Measurements from ENCODE around the gene SMARCD2. TPM values are rescaled to one million over a fixed set of nuclear protein-coding genes. Genes with fewer than 3 reads are reported as not detected.
"Not testable (repeated sequence)": the region's sequence is repeated elsewhere in the genome, so short reads cannot be mapped to it uniquely, and the experiment has no call there.

Gene SMARCD2
- polyA plus RNA-seq (ENCODE audit: insufficient read length in 12 of 12), result 10 to 100 TPM in 11 of 12 donors, not detected in 1; 24.0 to 63.6 (median 27.1) TPM
- long read RNA-seq, donor 1, transcript SMARCD2-203 (13 exons, 2,716 nt), result major isoform, 7 of 25 reads
- long read RNA-seq, donor 1, partial matches to known transcripts, result 18 of 25 reads
- long read RNA-seq, donor 1, other reads (novel, unspliced or antisense), result 0 of 25 reads
- long read RNA-seq, donor 2, partial matches to known transcripts, result 0 of 2 reads
- long read RNA-seq, donor 2, other reads (novel, unspliced or antisense), result 0 of 2 reads
- long read RNA-seq, donor 3, partial matches to known transcripts, result 0 of 1 reads
- long read RNA-seq, donor 3, other reads (novel, unspliced or antisense), result 0 of 1 reads
- long read RNA-seq, donor 4, partial matches to known transcripts, result 0 of 2 reads
- long read RNA-seq, donor 4, other reads (novel, unspliced or antisense), result 0 of 2 reads
- long read RNA-seq, donor 5, partial matches to known transcripts, result 0 of 4 reads
- long read RNA-seq, donor 5, other reads (novel, unspliced or antisense), result 0 of 4 reads
- long read RNA-seq, donor 6, result 0 reads
- long read RNA-seq, donor 7, partial matches to known transcripts, result 6 of 10 reads
- long read RNA-seq, donor 7, other reads (novel, unspliced or antisense), result 0 of 10 reads
- long read RNA-seq, donor 8, partial matches to known transcripts, result 0 of 5 reads
- long read RNA-seq, donor 8, other reads (novel, unspliced or antisense), result 0 of 5 reads
- long read RNA-seq, donor 9, partial matches to known transcripts, result 0 of 3 reads
- long read RNA-seq, donor 9, other reads (novel, unspliced or antisense), result 0 of 3 reads
- long read RNA-seq, donor 10, partial matches to known transcripts, result 0 of 1 reads
- long read RNA-seq, donor 10, other reads (novel, unspliced or antisense), result 0 of 1 reads
- long read RNA-seq, donor 11, partial matches to known transcripts, result 7 of 9 reads
- long read RNA-seq, donor 11, other reads (novel, unspliced or antisense), result 0 of 9 reads

DNA sequence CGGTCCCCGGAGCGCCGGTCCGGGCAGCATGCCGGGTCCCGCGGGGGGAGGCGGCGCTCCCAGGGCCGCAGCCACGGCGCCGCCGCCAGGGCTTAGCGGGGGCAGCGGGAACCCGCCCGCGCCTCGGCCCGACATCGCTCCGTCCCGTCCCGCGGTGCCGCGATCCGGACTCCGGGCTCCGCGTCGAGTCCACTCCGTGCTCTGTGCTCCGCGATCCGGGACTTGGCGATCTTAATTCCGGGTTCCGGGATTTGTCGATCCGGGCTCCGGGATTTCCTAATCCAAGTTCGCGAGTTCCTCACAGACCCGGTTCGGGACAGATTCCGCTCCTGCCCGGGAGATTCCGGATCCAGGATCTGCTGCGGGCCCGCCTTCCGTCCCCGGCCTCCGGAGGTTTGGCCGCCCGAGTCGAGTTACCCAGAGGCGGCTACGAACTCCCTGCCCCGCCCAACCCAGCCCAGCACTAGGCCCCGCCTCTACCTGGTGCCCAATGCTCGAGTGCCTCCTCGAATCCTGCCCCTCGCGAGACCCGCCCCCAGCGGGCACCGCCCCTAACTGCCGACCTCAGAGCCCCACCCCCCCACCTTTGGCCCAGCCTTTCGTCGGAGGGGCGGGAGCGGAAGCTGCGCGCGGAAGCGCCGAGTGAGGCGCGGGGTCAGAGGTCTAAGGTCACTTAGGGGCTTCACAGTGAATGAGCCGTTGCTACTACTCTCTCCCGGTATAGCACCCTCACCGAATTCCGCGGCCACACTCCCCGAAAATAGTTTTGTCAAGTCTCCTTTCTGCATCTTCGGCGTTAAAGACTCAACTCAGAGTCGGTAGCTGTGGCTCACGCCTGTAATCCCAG is at the start of gene SMARCD2:
Gene SMARCD2, minus strand, starts transcription at position 146 of the 847 bp plus-strand sequence. Its CDS starts 11 bp downstream, at position 135.
- peak; percentile 97 for DNase-seq

DNA sequence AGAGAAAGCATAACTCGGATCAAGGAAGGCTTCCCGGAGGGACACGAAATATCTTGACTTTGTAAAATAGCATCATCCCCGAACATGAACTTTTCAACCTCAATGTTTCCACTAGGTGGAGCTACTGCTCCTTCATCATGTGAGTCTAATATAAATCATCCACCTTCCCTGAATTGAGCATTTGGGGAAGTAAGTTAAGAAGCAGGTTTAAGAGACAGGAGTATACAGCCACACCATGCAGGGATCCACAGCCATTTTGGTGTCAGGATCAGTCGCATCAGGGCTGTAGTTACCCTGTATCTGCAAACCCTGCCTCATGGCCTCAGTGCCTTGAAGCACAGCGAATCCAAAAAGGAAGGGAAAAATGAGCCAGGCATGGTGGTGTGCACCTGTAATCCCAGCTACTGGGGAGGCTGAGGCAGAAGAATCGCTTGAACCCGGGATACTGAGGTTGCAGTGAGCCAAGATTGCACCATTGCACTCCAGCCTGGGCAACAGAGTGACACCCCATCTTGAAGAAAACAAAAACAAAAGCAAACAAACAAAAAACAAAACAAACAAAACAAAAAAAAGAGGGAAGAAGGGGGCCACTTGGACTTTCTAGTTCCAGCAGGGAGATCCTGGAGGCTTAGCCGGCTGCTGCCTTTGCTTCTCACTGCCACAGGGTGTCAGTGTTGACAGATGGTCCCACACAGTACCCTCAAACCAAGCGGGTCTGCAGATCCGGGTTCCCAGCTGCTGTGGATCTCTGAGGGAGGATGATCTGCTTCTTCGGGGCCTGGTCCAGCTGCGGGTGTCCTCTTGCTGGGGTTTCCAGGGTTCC is 46.8 kb upstream of the SMARCD2 start:
- peak; percentile 20 for DNase-seq

DNA sequence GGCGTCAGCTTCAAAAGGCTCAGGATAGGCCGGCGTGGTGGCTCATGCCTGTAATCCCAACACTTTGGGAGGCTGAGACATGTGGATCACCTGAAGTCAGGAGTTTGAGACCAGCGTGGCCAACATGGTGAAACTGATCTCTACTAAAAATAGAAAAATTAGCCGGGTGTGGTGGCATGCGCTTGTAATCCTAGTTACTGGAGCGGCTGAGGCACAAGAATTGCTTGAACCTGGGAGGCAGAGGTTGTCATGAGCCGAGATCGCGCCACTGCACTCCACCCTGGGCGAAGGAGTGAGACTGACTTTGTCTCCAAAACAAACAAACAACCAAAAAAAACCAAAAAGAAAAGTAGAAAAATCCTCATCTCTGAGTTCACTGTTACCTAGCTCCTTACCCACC is 42.6 kb upstream of the SMARCD2 start:
- DNase-seq, result not testable (repeated sequence)

DNA sequence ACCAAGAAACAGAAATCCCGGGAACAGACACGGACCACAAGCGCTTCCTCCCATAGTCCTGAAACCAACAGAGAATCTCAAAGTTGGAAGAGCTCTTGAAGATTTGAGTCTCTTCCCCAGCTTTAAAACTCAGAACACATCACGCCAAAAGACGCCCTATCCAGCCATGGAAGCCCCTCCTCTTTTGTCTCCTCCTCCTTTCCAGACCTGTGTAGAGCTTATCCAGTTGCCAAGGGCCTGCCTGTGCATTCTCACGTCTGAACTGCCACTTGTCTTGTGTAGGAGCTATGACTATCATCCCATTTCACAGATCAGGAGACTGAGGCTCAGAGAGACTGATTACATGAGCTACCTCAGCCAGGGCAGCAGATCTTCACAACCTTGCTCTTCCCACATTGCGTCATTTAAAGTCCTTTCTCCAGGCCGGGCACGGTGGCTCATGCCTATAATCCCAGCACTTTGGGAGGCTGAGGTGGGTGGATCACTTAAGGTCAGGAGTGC is 40.2 kb upstream of the SMARCD2 start:
- DNase-seq, result not testable (repeated sequence)

DNA sequence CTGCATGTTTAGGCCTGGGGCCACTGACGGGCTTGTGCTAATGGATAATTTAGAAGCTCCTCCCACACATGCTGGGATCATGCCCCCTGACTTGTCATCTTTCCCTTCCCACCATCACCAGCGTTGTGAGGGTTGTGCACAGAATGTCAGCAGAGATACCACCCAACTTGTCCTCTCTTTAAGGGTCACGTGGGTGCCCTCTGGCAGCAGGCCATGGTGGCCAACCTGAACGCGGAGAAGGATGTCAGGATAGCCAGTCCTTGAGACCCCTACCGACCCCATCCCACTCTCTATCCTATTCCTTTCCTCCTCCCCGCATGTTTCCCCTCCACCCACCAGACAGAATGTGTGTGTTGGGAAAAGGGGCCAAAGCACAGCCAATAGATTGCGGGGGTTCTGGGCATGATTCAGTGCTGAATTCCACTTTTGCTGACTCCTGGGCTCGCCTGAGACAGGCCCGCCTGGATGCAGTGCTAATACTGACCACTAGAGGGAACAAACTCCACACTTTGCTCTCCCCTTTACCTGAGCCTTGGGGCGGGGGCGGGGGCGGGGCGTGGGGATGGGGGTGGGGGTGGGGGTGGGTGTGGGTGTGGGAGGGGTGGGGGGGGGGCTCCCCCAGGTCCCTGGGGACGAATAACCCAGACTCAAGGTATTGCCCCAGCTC is 39.6 kb upstream of the SMARCD2 start, which contains the start of gene GH2:
Gene GH2, minus strand, starts transcription at position 10 of the 667 bp plus-strand sequence. CDS start 143 bp downstream, outside the sequence.
- DNase-seq, result peak; percentile 32

DNA sequence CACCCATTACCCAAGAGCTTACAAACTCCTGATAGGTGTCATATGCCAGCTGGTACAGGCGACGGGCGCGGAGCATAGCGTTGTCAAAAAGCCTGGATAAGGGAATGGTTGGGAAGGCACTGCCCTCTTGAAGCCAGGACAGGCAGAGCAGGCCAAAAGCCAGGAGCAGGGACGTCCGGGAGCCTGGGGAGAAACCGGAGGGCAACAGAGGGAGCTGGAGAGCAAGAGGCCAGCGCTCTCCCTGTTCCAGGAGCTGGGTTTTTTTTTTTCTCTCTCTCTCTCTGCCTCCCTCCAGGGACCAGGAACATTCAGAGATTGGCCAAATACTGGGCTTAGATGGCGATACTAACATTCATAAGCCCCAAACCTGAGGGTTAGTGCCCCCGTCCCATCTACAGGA is 38.9 kb upstream of the SMARCD2 start:
- not testable (repeated sequence) for DNase-seq

DNA sequence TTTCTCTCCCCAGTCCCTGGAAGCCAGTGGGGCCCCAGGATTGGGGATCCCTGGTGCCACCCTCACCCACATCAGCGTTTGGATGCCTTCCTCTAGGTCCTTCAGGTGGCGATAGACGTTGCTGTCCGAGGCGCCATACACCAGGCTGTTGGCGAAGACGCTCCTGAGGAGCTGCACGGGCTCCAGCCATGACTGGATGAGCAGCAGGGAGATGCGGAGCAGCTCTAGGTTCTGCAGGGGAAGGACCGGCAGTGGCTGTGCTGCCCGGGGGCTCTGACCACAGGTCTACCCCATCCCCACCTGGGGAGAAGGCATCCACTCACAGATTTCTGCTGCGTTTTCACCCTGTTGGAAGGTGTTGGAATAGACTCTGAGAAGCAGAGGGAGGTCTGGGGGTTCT is 38.2 kb upstream of the SMARCD2 start:
- no peak for DNase-seq

DNA sequence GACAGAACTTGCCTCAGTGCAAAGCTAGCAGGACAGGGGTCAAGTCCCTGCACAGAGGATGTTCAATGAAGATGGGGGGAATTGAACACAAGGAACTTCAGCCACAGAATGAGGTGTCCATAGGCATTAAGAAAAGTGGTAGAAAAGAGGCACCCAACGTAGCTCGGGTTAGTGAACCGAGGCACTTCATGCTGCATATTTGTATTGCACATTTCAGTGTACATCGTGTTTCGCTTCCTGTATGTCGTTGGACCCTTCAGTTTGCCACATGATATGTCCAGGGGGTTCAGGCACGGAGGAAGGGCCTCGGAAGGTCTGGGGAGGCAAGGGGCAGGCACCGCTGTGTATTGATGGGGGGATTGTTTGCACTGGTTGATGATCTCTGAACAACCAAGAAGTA is 35.9 kb upstream of the SMARCD2 start:
- DNase-seq, result not testable (repeated sequence)

DNA sequence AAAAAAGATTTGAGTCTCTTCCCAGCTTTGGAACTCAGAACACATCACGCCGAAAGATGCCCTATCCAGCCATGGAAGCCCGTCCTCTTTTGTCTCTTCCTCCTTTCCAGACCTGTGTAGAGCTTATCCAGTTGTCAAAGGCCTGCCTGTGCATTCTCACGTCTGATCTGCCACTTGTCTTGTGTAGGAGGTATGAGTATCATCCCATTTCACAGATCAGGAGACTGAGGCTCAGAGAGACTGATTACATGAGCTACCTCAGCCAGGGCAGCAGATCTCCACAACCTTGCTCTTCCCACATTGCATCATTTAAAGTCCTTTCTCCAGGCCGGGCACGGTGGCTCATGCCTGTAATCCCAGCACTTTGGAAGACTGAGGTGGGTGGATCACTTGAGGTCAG is 32.2 kb upstream of the SMARCD2 start:
- DNase-seq, result not testable (repeated sequence)

DNA sequence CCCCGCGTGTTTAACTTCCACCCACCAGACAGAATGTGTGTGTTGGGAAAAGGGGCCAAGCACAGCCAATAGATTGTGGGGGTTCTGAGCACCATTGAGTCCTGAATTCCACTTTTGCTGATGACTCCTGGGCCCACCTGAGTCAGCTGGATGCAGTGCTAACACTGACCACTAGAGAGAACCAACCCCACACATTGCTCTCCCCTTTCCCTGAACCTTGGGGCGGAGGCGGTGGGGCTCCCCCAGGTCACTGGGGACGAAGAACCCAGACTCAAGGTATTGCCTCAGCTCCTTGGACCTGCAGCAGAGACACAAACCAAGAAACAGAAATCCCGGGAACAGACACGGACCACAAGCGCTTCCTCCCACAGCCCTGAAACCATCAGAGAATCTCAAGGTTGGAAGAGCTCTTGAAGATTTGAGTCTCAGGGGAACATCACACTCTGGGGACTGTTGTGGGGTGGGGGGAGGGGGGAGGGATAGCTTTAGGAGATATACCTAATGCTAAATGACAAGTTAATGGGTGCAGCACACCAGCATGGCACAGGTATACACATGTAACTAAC is 31.7 kb upstream of the SMARCD2 start:
- not testable (repeated sequence) for DNase-seq

DNA sequence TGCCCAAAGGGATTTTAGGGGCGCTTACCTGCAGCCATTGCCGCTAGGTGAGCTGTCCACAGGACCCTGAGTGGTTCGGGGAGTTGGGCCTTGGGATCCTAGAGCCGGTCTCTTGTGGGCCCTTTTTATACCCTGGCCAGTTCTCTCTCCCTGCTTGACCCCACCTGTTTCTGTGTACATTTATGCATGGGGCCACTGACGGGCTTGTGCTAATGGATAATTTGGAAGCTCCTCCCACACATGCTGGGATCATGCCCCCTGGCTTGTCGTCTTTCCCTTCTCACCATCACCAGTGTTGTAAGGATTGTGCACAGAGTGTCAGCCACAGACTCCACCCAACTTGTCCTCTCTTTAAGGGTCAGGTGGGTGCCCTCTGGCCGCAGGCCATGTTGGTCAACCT is 31.1 kb upstream of the SMARCD2 start, which contains the start of gene CSH2:
Gene CSH2, minus strand, starts transcription at position 101 of the 400 bp plus-strand sequence. Its CDS starts 63 bp downstream, at position 38.
- not testable (repeated sequence) for DNase-seq

DNA sequence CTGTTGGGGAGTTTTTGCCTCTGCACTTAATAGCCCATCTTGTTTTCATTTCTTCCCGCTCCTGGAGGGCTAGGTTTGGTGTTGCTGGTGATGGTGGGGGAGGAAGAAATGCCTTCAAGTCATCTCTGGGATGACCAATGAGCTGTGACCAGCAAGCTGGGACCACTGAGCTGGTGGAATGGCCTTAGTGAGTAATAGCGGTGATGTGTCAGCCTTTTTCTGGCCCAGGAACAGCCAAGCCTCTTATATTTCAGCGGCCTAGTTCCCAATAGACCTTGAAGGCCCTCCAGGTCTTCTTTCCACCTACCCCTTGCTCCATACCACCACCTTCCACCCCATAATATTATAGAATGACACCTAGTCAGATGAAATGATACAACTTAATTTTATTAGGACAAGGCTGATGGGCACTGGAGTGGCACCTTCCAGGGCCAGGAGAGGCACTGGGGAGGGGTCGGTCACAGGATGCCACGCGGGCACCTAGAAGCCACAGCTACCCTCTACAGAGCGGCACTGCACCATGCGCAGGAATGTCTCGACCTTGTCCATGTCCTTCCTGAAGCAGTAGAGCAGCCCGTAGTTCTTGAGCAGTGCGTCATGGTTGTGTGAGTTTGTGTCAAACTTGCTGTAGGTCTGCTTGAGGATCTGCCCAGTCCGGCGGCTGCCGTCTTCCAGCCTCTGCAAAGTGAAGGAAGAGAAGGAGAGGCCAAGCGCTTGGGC is 29.3 kb upstream of the SMARCD2 start:
- DNase-seq, result not testable (repeated sequence)

DNA sequence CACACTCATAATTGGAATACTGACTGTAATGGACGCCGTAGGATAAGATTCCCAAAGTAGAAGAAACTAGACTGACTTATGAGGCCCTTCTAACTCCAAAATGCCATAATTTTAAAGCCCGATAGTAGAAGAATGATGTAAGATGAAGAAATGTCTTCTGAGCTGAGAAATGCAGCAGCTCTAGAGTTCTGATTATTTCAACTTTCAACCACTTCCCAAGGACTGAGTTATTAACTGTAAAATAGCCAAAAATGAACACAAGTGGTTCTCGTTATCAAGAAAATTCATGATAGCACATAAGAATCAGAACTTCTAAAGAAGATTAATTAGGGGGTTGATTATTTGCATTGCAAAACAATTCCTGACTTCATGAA is 27.8 kb upstream of the SMARCD2 start:
- not testable (repeated sequence) for DNase-seq

DNA sequence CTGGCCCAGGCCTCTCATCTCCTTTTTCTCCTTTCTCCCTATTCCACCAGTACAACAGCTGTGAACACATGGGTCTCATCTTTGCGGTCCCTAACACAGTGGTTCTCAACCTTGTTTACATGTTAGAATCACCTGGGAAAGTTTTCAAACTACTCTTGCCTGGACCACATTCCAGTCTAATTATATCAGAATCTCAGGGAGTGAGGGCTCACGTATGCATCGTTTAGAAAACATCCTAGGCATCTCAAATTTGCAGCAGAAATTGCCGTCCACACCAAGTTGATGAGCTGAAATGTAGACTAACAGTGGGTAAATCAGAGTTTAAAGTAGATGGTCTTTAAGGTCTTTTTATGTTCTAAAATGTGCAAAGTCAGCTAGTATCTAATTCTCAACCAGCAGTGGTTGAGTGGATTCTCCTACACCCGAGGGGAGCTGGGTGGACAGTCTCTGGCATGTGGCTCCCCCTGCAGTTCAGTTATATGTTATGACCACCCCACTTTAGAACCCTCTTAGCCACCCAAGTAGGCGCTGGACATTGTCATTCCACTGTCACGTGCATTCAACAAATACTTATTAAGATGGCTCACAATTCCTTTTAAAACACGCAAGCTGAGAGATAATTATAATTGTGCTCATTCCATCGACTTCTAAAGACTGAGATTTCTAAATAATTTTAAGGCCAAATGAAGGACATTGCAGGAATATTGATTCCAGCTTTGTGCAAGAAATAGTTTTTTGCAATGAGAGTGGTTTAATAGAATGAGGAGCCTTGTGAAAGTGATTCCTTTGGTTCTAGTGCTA is 27.2 kb upstream of the SMARCD2 start:
- DNase-seq, result not testable (repeated sequence)

DNA sequence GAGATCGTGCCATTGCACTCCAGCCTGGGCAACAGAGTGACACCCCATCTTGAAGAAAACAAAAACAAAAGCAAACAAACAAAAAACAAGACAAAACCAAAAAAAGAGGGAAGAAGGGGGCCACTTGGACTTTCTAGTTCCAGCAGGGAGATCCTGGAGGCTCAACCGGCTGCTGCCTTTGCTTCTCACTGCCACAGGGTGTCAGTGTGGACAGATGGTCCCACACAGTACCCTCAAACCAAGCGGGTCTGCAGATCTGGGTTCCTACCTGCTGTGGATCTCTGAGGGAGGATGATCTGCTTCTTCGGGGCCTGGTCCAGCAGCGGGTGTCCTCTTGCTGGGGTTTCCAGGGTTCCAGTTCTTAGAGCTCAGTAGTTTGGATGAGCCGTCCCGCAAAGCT is 24.1 kb upstream of the SMARCD2 start:
- not testable (repeated sequence) for DNase-seq

DNA sequence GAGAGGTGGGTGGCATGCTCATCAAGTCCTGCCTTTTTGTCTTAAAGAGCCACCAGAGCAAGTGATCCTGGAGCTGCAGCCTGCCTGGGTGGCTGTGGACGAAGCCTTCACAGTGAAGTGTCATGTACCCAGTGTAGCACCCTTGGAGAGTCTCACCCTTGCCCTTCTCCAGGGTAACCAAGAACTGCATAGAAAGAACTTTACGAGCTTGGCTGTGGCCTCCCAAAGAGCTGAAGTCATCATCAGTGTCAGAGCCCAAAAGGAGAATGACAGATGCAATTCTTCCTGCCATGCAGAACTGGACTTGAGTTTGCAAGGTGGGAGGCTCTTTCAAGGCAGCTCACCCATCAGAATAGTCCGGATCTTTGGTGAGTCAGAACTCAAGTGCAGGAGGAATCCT is 16.8 kb upstream of the SMARCD2 start:
- DNase-seq, result no peak

DNA sequence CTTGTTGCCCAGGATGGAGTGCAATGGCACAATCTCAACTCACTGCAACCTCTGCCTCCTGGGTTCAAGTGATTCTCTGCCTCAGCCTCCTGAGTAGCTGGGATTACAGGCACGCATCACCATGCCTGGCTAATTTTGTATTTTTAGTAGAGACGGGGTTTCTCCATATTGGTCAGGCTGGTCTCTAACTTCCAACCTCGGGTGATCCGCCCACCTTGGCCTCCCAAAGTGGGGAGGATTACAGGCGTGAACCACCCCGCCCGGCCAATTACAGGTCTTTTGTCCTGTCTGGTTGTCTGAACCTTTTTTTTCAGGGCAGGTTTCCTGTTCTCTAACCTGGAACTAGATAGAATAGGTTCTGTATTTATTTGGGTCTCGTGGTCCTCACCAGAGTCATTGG is 13.9 kb upstream of the SMARCD2 start:
- not testable (repeated sequence) for DNase-seq
